Measurements from ENCODE around the gene NPC1L1.
A peak's percentile ranks its signal among the peaks of the same experiment; 100 is the strongest.
"Not testable (repeated sequence)": the region's sequence is repeated elsewhere in the genome, so short reads cannot be mapped to it uniquely, and the experiment has no call there.

Gene NPC1L1

DNA sequence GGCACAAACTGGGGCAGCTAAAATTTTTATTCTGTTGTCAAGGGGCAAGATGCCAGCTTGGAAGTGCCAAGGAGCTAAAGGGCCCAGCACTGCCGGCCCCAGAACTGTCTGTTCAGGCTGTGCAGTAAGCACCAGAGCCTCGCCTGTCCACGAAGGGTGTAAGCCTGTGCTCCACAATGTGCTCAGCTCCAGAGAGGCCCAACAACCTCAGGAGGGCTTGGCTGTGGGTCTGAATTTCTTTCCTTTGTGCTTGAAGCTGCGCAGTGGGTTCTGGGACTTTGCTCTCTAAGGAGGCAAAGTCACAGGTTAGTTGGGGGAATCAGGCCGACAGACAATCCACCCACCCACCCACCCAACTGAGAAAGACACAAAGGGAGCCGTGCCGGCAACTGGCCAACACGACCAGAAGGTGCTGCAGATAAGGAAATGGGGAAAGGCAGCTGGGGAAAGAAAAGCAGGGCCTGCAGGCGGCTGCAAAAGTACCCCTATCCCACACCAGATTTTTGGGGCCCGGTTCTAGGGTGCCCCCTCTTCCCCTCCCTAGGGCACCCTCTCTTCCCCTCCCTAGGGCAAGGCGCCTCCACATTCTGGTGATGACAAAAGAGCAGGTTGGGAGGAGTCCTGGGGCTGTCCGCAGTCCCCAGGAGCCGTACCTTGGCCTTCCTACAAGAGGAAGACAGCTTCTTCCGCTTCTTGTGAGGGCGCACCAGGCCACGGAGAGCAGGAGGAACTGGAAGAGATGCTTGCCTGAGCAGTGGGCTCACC lies 24.8 kb upstream of the NPC1L1 start:
- DNase-seq = no peak

DNA sequence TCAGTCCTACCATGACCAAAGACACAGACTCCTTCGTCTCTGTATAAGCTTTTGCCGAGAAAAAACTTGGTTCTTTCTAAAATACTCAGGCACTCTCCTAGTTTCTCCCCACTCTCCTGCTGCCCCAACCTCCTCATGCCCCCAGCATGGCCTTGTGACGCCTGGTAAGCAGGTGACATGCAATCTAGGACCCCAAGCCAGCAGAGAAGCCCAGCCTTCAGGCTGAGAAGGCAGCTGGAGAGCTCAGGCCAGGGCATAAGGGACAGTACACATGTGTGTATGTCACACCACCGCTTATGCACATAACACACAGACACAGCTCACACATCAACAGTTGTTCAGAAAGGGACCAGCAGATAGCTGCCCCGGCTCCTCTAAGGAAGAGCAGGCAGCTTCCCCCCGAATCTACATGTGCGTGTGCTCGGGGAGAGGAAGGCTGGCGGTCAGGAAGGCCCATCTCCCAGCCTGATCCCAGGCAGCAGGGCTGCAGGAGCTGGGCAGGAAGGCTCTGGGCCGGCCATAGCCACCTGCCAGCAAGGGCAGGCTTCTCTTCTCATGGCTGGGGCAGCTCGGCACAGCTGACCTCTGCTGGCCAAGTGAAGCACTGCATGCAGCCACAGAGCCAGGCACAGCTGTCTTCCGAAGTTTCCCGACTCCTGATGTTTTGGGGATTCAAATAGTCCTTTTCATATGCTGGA lies 24.1 kb upstream of the NPC1L1 start:
- DNase-seq = peak; percentile 62

DNA sequence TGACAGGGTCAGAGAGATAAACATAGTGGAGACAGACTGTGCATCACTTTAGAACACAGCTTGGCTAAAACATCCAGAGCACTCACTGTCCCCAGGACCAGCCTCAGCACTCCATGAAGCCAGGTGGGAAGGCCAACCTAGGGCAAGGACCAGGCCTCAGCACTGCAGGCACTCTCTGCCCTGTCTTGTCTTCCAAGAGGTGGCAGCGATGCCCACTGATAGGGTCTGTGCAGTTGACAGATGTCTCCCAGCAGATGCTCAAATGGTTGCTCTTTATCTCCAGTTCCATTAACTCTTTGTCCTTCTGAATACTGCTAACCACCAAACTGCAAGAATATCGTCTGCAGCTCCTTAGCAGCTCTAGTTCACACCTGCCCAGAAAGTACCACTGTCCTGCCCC lies 23.5 kb upstream of the NPC1L1 start:
- DNase-seq = no peak

DNA sequence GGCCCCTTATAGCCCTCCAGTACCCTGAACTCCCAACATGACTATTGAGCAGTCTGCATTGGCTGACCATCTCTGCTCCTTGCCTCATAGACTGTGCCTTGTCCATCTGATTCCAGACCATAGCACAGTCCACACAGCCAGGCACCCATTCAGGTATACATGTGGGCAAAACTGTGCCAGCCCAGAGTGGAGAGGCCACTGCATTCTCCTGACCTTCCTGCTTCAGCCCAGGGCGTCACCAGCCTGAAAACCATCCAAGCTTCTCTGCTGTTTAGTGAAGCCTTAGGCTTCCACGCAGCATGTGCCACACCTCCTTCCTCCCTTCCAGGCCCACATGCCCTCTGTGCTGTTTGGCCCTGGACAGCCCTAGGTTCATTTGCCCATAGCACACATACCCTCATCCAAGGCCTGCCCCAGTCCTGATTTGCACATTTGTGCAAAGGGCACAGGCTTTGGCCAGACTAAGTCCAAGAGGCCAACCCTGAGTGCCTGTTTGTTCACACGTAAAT lies 22.1 kb upstream of the NPC1L1 start:
- DNase-seq = no peak

DNA sequence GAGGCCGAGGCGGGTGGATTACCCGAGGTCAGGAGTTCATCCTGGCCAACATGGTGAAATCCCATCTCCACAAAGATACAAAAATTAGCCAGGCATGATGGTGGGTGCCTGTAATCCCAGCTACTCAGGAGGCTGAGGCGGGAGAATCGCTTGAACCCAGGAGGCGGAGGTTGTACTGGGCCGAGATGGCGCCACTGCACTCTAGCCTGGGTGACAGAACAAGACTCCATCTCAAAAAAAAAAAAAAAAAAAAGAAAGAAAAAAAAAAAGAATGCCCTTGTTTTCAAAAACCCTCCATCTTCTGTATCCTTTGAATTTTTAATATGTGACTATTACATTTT lies 21.5 kb upstream of the NPC1L1 start:
- DNase-seq = not testable (repeated sequence)

DNA sequence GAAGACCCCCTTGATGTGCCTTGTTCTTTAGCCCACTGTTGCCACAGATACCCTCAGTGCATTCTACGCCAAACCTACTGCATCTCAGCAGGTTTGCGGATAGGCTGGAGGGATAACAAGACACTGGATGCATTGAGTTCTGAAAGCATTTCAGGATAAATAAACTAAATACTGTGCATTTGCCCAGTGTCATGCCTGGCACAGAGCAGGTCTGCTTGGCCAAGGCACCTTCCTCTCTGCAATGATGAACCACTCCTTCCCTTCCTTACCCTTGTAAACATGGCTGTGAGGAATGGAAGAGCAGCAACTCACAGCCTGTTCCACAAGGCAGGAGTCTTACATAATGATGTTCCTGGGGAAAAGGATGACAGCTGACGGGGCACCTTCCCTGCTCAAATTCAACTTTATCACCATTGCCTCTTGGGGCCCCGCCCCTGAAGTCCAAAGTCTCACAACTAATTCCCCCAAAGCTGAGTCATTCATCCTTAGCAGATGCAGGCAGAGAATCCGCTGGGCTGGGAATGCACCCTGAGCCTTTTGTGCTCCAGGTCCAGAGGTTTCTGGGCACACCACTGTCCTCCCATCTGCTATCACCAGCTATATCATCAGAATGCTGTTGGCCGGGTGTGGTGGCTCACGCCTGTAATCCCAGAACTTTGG lies 21.0 kb upstream of the NPC1L1 start:
- DNase-seq = no peak

DNA sequence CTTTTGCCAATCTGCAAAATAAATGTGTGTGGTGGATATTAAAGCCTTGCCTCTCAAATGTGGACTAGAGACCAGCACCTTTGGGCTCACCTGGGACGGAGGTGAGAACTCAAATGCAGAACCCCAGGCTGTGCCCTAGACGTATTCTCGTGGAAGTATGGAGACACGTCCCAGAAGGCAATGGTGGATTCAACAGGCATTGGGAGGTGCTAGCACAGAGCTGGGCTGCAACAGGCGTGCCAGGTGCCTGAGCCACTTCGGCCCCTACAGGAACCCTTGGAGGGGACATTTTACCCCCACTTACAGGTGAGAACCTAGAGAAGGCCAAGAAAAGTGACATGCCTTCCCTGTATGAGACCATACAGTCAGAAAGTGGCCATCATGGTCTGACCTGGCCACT lies 20.4 kb upstream of the NPC1L1 start:
- no peak for DNase-seq

DNA sequence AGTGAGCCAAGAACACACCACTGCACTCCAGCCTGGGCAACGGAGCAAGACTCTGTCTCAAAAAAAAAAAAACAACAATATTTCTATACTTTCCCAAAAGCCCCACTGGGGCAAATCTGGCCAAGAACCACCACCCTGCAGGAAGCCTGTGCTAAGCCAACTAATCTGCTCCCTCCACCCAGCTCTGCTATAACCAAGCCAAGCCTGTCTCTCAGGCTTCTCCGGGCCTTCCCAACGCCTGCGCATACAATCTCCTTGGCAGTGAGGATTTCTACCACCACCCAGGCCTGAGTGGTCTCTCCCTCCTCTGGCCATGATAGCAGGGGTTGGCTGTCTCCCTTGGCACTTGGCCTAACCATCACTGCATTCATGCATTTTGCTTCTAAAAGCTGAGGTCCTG lies 18.4 kb upstream of the NPC1L1 start:
- no peak for DNase-seq

DNA sequence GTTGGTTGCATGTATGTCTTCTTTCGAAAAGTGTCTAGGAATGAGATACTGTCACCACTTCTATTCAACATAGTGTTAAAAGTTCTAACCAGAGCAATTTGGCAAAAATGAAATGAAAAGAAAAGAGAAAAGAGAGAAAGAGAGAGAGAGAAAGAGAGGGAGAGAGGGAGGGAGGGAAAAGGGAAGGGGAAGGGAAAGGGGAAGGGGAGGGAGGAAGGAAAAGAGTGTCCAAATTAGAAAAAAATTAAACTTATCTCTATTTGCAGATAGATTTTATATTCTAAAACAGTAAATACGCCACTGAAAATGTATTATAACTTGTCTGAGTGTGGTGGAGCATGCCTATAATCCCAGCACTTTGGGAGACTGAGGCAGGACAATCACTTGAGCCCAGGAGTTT lies 16.4 kb upstream of the NPC1L1 start:
- DNase-seq = no peak

DNA sequence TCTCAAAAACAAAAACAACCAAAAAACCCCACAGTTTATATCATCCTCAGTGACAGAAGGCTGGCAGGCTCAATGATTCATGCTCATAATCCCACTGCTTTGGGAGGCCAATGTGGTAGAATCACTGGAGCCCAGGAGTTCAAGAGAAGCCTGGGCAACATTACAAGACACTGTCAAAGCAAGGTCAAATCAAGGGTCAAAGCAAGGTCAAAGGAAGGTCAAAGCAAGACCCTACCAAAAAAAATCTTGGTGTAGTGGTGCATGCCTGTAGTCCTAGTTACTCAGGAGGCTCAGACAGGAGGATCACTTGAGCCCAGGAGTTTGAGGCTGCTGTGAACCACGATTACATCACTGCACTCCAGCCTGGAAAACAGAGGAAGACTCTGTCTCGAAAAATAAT lies 14.2 kb upstream of the NPC1L1 start:
- no peak for DNase-seq

DNA sequence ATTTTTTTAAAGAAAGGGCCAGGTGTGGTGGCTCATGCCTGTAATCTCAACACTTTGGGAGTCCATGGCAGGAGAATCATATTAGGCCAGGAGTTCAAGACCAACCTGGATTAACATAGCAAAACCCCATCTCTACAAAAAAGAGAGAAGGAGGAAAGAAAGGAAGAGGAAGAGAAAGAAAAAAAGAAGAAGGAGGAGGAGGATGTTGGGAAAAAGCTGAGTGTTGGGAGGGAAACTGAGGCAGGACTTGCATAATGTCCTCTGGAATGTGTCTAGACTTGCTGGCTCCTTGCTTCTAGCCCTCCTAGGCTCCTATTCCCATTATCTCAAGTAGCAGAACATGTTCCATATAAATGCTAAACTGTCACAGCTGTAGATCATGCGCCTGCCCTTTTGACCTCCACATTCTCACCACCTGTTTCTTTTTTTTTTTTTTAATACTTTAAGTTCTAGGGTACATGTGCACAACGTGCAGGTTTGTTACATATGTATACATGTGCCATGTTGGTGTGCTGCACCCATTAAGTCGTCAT lies 11.4 kb upstream of the NPC1L1 start:
- not testable (repeated sequence) for DNase-seq

DNA sequence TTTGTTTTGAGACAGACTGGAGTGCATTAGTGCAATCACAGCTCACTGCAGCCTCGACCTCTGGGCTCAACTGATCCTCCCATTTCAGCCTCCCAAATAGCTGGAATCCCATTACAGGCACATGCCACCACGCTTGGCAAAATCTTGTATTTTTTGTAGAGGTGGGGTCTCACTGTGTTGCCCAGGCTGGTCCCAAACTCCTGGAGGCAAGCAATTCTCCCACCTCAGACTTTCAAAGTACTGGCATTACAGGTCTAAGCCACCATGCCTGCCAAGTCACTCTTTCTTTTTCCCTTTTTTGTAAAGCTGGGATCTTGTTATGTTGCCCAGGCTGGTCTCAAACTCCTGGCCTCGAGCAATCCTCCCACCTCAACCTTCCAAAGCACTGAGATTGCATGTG lies 8.3 kb upstream of the NPC1L1 start:
- no peak for DNase-seq

DNA sequence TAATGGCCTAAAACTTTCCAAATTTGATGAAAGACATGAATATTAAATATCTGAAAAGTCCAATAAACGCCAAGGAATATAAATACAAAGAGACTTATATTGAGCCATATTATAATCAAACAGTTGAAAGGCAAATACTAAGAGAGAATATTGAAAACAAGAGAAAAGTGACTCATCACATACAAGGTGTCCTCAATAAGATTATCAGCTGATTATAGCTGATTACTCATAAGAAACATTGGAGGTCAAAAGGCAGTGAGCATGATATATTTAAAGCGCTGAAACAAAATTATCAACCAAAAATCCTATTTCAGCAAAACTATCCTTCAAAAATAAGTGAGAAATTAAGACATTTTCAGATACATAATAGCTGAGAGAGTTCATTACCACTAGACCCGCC lies 7.8 kb upstream of the NPC1L1 start:
- DNase-seq = no peak

DNA sequence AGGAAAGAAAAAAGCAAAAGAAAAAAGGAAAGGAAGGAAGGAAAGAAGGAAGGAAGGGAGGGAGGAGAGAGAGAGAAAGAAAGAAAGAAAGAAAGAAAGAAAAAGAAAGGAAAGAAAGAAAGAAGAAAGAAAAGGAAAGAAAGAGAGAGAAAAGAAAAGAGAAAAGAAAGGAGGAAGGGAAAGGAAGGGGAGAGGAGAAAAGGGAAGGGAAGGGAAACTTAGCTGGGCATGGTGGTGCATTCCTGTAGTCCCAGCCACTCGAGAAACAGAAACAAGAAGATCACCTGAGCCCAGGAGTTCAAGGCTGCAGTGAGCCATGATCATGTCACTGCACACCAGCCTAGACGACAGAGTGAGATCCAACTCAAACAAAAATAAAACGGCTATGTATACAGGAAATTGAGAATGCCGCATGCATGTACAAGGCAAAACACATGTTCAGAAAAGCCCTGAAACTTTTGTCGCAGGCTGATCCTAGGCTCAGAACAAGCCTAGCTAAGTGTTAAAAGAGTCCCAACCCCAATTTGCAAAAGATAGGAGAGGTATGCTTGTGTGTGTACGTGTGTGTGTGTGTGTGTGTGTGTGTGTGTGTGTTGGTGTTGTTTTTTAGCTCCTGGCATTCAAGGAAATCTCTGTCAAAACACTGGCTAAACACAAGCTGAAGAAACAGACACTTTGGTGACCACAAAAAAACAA lies 6.6 kb upstream of the NPC1L1 start:
- no peak for DNase-seq

DNA sequence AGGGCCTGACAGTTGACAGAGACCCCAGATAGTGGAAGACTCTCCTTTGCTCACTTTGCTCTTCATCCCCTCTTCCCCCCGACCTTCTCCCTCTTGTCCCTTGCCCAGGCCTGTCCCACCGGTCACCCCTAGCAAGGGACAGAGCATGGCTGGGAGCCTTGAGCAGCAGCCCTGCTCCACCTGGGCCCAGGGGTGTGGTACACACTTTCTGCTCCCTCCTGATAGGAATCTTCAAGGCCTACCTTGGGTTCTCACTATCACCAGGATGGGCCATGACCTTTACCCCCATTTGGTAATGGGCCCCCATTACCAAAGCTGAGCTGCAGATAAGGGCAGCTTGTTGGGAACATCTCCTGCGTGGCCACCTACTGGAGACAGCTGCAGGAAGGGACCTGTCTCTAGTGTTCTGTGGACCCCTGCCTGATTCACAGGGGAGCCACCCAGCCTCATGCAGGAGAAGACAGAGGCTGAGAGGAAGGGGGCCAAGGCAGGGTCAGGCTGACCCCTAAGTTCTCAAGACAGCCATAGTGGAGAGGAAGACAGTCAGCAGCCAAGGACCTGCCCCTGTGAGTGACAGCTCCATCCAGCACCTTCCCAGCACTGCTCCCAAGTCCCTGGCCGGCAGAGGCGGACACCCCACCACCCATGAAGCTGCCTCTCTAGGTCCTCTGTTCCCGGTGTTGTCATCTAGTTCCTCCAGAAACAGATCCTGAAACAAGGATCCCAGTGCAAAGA lies 913 bp upstream of the NPC1L1 start:
- DNase-seq = no peak

DNA sequence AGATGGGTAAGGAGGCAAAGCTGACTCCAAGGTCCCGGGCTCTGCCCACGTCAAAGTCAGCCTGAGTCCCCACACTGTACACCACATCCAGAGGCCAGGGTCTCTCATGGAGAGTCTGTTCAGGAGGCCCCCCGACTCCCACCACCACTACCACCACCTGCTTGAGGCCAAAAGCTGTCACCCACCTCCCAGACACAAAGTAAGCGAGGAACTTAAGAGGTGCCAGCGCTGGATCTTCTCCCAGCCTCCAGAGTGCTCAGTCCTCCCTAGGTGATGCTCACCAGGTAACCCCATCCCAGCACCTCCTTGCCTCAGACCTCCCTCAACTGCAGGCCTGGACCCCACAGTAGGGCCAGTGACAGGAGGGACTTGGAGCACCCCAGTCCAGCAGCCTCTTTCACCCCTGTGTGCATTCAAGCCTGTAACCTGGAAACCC lies 520 bp downstream of the NPC1L1 start:
- DNase-seq = no peak

DNA sequence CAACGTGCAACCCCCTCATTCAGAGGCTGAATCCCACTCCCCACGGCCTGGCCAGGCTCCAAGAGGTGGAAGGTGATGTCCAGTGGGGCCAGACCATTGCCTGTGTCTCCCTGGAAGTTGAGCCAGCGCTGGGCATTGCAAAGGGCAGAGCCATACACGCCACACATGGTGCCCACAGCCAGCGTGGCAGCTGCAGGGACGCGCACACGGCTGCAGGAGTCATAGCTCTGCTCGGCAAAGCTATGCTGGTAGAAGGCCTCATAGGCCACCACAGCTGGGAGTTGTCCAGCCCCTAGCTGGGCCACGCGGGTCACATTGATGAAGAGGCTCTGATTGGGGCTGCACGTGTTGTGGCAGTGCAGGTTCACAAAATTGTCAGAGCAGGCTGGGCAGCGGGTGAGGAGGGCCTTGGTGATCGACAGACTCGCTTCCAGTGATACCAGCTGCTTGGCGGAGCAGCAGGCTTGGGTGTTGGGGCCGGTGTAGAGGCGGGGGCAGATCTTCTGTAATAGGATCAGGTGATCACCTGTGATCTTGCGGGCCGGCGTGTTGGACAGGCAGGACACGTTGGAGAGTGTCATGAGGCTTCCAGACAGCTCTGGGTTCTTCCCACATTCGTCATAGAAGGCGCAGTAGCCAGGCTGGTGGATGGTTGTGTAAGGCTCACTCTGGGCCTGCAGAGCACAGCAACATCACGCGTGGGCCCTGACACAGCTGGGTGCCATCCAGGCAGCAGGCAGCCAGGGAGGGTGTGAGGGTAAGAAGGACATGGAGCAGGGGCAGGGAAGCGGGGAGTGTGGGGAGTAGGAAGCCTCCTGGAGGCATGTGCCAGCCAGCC lies 1.2 kb downstream of the NPC1L1 start:
- DNase-seq = no peak

DNA sequence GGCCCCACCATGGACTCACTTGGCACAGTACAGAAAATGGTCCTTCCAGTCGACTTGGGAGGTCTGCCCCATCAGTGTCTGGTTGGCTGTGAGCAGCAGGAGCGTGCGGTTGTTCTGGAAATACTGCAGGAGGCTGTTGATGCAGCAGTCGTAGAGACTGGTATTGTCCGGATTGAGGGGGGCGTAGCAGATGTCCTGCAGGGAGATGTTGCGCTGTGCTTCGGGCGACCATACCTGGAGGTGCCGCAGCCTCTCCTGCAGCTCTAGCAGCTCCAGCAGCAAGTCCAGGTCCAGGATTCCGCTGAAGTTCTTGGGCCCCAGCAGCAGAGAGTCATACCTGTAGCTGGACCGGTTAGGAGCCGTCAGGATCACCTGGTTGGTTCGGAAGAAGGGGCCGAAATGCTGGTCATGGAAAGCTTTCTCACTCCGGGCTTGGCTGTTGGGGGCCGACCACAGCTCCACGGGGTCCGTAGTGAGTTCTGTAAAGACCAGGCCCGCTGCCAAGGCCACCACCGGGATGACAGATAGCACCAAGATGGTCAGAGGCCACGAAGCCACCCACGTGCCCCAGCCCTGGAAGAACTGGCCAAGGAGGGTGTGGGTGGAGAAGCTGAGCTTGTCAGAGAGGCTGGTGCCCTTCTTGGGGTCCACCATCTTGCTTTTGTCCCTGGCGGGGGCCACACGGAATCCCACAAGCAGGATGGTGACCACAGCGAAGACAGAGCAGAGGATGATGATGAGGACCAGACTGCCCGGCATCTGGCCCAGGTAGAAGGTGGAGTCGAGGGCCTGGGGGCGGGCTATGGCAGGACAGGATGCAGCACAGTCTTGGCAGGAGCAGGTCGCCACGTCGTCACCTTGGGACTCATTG lies 2.1 kb downstream of the NPC1L1 start:
- no peak for DNase-seq

DNA sequence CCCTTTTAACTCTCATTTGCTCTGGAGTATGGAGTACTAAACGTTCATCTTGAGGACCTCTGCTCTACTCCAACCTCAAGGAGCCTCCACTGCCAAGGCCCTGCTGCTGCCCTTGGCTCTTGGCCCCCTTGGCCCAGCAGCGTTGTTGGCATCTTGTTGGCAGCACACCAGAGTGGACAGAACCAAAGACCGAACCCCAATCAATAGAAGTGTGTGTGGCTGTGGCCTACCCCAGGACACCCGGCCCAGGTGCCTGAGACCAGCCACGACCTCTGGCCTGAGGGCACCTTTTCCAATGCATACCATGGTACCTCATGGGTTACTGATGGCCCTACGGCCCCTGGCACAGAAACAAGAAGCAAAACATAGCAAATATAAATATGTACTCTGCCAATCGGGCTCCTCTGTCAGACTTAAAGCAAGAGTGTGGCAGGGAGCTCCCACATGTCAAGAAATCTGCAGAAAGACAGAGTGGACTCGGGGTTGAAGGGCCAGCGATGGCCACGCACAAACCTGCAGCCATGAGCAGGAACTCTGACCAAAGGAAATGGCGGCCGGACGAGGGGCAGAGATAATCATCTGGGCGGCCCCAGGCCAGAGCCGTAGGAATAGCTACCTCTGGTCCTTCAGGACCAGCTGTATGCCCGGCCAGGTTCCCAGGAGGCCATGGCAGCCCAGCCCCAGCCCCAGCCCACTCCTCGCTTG lies 2.9 kb downstream of the NPC1L1 start:
- no peak for DNase-seq

DNA sequence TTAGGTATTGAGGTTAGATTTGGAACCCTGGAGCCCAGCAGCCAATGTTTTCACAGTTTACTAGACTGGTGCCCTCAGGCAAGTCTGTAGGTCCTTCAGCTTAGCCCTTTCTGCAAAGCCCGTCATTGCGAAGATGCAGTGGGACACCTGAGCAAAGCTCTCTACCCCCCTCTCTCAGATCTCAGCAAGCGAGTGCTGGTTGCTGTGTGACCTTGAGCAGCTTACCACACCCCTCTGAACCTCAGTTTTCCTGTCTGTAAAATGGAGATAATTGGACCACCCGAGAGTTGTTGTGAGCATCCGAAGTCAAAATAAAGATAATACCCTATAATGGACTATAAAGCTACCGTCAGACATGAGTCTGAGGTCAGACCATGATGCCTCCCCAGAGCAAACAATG lies 3.7 kb downstream of the NPC1L1 start:
- DNase-seq = no peak

Measured in NCI-H510A treated with DMSO at 0.1 percent for 48 hours (cell line).